Measurements from ENCODE around the gene SRRD. TPM values are rescaled to one million over a fixed set of nuclear protein-coding genes. Genes with fewer than 3 reads are reported as not detected.

Gene SRRD
- total and polyA plus RNA-seq, 10 donors = 9.9 to 21.1 (median 17.9) TPM

GRCh38 chr22:26492220-26492619 is 8.5 kb downstream of the SRRD start:
- H3K9me3 ChIP-seq = no peaks in the 10 kb centered on the region
- no peak overlapping the region for H3K4me3 ChIP-seq
- peaks cover 6 to 100% (median 98%) of the 10 kb centered on the region in 6 donors for H3K36me3 ChIP-seq
- H3K4me1 ChIP-seq = peaks cover 0 to 10% (median 0%) of the 10 kb centered on the region in 6 donors
- intact Hi-C loops (cut with DNase I; ENCODE audit: low total_unique reads) = no loop called here
- no peak overlapping the region for H3K27ac ChIP-seq
- 91 to 97% (median 94%) methylated on average over 9 of the region's 9 CpGs for WGBS, 5 donors
- TF ChIP-seq CTCF (IDR thresholded peaks at IDR 0.05 in 8 of 11, conservative IDR thresholded peaks at IDR 0.05 in 3 of 11) (no peak), POLR2AphosphoS5 (IDR thresholded peaks at IDR 0.05) (peak in 2 of 3 donors; percentile 1 to 7), POLR2A (IDR thresholded peaks at IDR 0.05) (no peak)
- no peaks in the 10 kb centered on the region for H3K27me3 ChIP-seq (replicated peaks in 1 of 7)
- no peak for DNase-seq

DNA sequence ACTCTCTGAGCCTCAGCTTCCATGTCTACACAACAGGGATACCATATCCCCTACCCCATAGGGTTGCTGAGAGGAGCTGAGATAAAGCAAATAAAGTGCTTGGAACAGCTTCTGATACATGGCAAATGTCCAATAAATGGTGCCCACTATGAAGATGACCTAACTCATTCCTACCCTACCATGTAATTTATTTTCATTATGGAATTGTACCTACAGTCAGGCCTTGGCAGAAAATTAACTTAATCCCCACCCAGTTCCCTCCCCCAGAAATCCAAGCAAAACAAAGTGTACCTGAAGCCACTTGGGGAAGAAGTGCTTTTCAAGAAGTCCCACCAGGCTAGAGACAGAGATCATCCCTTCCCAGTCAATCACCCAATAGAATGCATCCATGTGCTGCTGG is 10.8 kb downstream of the SRRD start:
- intact Hi-C loops (cut with DNase I; ENCODE audit: low total_unique reads) = no loop called here
- Histone ChIP-seq H3K4me3 (no peak overlapping the region), H3K9me3 (no peaks in the 10 kb centered on the region), H3K27me3 (replicated peaks in 1 of 7) (no peaks in the 10 kb centered on the region), H3K4me1 (peaks cover 0 to 10% (median 0%) of the 10 kb centered on the region in 6 donors), H3K27ac (no peak overlapping the region), H3K36me3 (peaks cover 6 to 100% (median 98%) of the 10 kb centered on the region in 6 donors)
- TF ChIP-seq CTCF (IDR thresholded peaks at IDR 0.05 in 8 of 11, conservative IDR thresholded peaks at IDR 0.05 in 3 of 11) = no peak
- TF ChIP-seq POLR2A (IDR thresholded peaks at IDR 0.05) = no peak
- no peak for TF ChIP-seq POLR2AphosphoS5 (IDR thresholded peaks at IDR 0.05)
- DNase-seq = no peak

GRCh38 chr22:26496456-26496855 is 12.8 kb downstream of the SRRD start:
- TF ChIP-seq CTCF (IDR thresholded peaks at IDR 0.05 in 8 of 11, conservative IDR thresholded peaks at IDR 0.05 in 3 of 11) (no peak), POLR2A (IDR thresholded peaks at IDR 0.05) (no peak), POLR2AphosphoS5 (IDR thresholded peaks at IDR 0.05) (no peak)
- Histone ChIP-seq H3K27me3 (replicated peaks in 1 of 7) (no peaks in the 10 kb centered on the region), H3K4me1 (peaks cover 0 to 10% (median 0%) of the 10 kb centered on the region in 6 donors), H3K9me3 (no peaks in the 10 kb centered on the region), H3K36me3 (peaks cover 4 to 100% (median 99%) of the 10 kb centered on the region in 6 donors), H3K27ac (no peak overlapping the region), H3K4me3 (no peak overlapping the region)
- intact Hi-C loops (cut with DNase I; ENCODE audit: low total_unique reads) = no loop called here
- 88 to 97% (median 93%) methylated on average over 4 of the region's 4 CpGs for WGBS, 5 donors
- DNase-seq = no peak

GRCh38 chr22:26499188-26499703 is 15.6 kb downstream of the SRRD start:
- Histone ChIP-seq H3K4me1 (peaks cover 6 to 21% (median 15%) of the 10 kb centered on the region in 6 donors), H3K4me3 (no peak overlapping the region), H3K27me3 (replicated peaks in 1 of 7) (no peaks in the 10 kb centered on the region), H3K36me3 (peaks cover 4 to 100% (median 99%) of the 10 kb centered on the region in 6 donors), H3K9me3 (no peaks in the 10 kb centered on the region), H3K27ac (no peak overlapping the region)
- WGBS, 5 donors = 90 to 97% (median 92%) methylated on average over 19 to 25 of the region's 25 CpGs
- DNase-seq = no peak
- TF ChIP-seq CTCF (IDR thresholded peaks at IDR 0.05 in 8 of 11, conservative IDR thresholded peaks at IDR 0.05 in 3 of 11) = no peak
- no peak for TF ChIP-seq POLR2A (IDR thresholded peaks at IDR 0.05)
- peak in 2 of 3 donors; percentile 19 to 59 for TF ChIP-seq POLR2AphosphoS5 (IDR thresholded peaks at IDR 0.05)
- intact Hi-C loops (cut with DNase I; ENCODE audit: low total_unique reads) = no loop called here

All from spleen (tissue), 11 donors.